Measurements from ENCODE around the gene GOLGA6L6.
"Not testable (repeated sequence)": the region's sequence is repeated elsewhere in the genome, so short reads cannot be mapped to it uniquely, and the experiment has no call there.

GRCh38 chr15:20502839-20503238 is 38.8 kb downstream of the GOLGA6L6 start:
- not testable (repeated sequence) for TF ChIP-seq ESRRA (CRISPR knock-in tag; IDR thresholded peaks at IDR 0.05; ENCODE audit: borderline replicate concordance); CBFB (CRISPR knock-in tag; IDR thresholded peaks at IDR 0.05; ENCODE audit: low read depth); ETV6 (CRISPR knock-in tag; IDR thresholded peaks at IDR 0.05)
